Neutrophil (primary cell): ENCODE measurements around the gene ZNF695.

Experiments used
- H3K27ac ChIP-seq: fragments of 200-600 bp; sonication (generic); 2 replicates; pipeline ENCODE4 v1.5.1; 2016; ENCODE audit warnings: mild to moderate bottlenecking, moderate library complexity
- H3K27me3 ChIP-seq: fragments of 200-600 bp; sonication (generic); 2 replicates; pipeline ENCODE4 v1.6.0; 2016; ENCODE audit warnings: mild to moderate bottlenecking
- H3K36me3 ChIP-seq: fragments of 200-600 bp; sonication (generic); 2 replicates; pipeline ENCODE4 v1.5.1; 2017
- H3K4me1 ChIP-seq, 2 experiments: fragments of 200-600 bp in 1 of 2; sonication (generic) in 1 of 2; 1 replicate in 1 of 2; 2 replicates in 1 of 2; pipeline versions ENCODE4 v1.5.1 to v1.6.1; 2013 to 2016; ENCODE audit warnings: low read depth in 1 of 2, low read length in 1 of 2, mild to moderate bottlenecking in 1 of 2, moderate library complexity in 1 of 2; ENCODE audit not compliant: control insufficient read depth in 1 of 2, insufficient read depth in 1 of 2
- H3K4me3 ChIP-seq, 2 experiments: fragments of 200-600 bp in 1 of 2; sonication (generic) in 1 of 2; 1 replicate in 1 of 2; 2 replicates in 1 of 2; pipeline ENCODE4 v1.5.1; 2013 to 2016; ENCODE audit warnings: low read depth in 1 of 2, low read length in 1 of 2, mild to moderate bottlenecking in 1 of 2, moderate library complexity in 1 of 2
- H3K9me3 ChIP-seq: fragments of 200-600 bp; sonication (generic); 2 replicates; pipeline ENCODE4 v1.5.1; 2016
- TF ChIP-seq, protein P1 (sequence below): fragments of 200-600 bp; sonication (generic); IDR thresholded peaks from 2 replicates; pipeline ENCODE4 v1.5.1; 2016; ENCODE audit warnings: antibody characterized with exemption

Gene ZNF695

DNA sequence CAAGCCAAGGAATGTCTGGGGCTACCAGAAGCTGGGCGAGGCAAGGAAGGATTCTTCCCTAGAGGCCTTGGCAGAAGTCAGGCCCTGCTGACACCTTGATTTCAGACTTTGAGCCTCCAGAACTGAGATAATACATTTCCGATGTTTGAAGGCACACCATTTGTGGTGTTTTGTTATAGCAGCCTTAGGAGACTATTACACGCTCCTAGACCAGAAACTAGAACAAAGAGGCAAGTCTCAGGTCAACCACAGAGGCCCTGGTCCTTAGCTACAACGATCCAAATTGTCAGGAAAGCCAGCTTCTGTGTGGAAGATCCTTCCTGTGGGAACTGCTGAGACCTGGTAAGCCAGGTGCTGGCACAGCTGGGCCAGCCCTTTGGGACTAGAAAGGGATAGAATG, 56.4 kb downstream of the ZNF695 start:
- no peaks in the 10 kb centered on the region for H3K36me3 ChIP-seq
- no peak overlapping the region for H3K4me3 ChIP-seq
- H3K4me1 ChIP-seq, result no peaks in the 10 kb centered on the region
- TF ChIP-seq, protein P1, sequence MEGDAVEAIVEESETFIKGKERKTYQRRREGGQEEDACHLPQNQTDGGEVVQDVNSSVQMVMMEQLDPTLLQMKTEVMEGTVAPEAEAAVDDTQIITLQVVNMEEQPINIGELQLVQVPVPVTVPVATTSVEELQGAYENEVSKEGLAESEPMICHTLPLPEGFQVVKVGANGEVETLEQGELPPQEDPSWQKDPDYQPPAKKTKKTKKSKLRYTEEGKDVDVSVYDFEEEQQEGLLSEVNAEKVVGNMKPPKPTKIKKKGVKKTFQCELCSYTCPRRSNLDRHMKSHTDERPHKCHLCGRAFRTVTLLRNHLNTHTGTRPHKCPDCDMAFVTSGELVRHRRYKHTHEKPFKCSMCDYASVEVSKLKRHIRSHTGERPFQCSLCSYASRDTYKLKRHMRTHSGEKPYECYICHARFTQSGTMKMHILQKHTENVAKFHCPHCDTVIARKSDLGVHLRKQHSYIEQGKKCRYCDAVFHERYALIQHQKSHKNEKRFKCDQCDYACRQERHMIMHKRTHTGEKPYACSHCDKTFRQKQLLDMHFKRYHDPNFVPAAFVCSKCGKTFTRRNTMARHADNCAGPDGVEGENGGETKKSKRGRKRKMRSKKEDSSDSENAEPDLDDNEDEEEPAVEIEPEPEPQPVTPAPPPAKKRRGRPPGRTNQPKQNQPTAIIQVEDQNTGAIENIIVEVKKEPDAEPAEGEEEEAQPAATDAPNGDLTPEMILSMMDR, result no peak
- no peaks in the 10 kb centered on the region for H3K27me3 ChIP-seq
- no peaks in the 10 kb centered on the region for H3K9me3 ChIP-seq
- no peak overlapping the region for H3K27ac ChIP-seq

GRCh38 chr1:246949956-246950355, 57.9 kb downstream of the ZNF695 start:
- H3K4me1 ChIP-seq, result no peaks in the 10 kb centered on the region
- TF ChIP-seq, protein P1, result no peak
- H3K27ac ChIP-seq, result no peak overlapping the region
- H3K4me3 ChIP-seq, result no peak overlapping the region
- H3K36me3 ChIP-seq, result no peaks in the 10 kb centered on the region
- H3K9me3 ChIP-seq, result no peaks in the 10 kb centered on the region
- no peaks in the 10 kb centered on the region for H3K27me3 ChIP-seq

DNA sequence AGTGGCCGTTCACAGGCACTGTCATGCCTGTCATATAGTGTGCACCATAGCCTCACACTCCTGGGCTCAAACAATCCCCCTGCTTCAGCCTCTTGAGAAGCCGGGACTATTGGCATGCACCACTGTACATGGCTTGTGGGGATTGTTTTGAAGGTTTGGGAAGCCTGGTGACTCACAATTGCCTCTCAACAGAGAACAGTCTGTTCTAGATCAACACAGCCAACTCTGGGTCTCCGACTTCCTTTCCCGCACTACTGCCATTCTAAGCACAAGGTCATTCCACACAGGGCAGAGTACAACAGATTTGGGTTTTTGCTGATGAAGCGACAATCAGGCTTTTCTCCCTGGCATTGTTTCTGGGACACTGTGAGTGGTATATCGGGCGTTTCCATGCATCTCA, 60.6 kb downstream of the ZNF695 start:
- H3K27ac ChIP-seq, result no peak overlapping the region
- H3K9me3 ChIP-seq, result no peaks in the 10 kb centered on the region
- TF ChIP-seq, protein P1, result no peak
- no peaks in the 10 kb centered on the region for H3K27me3 ChIP-seq
- no peaks in the 10 kb centered on the region for H3K36me3 ChIP-seq
- H3K4me1 ChIP-seq, result no peaks in the 10 kb centered on the region
- H3K4me3 ChIP-seq, result no peak overlapping the region

DNA sequence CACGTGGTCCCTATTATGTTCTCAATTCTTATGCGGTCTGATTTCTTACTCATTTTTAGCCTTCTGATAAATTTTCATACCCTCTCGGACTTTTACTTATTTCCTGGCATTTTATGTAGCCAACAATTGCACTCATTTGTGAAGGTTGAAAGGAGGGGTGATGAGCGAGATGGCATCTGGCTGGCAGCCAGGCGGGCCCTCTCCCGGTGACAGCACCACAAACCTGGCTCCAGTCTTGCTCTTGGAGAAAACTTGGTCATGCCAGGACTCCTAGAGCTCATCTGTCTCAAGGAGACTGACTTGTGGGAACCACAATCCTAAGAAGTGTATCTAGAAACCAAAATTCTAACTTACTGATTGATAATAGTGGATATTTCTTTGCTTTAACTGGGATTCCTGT, 61.5 kb downstream of the ZNF695 start:
- H3K4me3 ChIP-seq, result no peak overlapping the region
- H3K4me1 ChIP-seq, result no peaks in the 10 kb centered on the region
- H3K36me3 ChIP-seq, result no peaks in the 10 kb centered on the region
- H3K27ac ChIP-seq, result no peak overlapping the region
- H3K9me3 ChIP-seq, result no peaks in the 10 kb centered on the region
- no peaks in the 10 kb centered on the region for H3K27me3 ChIP-seq
- TF ChIP-seq, protein P1, result no peak
